ENCODE results near the gene CTU2. TPM values are rescaled to one million over a fixed set of nuclear protein-coding genes. Genes with fewer than 3 reads are reported as not detected.

CTU2 gene
- total and polyA plus RNA-seq, 10 of the 15 experiments (the other 5 are each of a cell fraction or from before 2014, with no cell fraction given), result 0.32 to 44.5 (median 18.2) TPM

DNA sequence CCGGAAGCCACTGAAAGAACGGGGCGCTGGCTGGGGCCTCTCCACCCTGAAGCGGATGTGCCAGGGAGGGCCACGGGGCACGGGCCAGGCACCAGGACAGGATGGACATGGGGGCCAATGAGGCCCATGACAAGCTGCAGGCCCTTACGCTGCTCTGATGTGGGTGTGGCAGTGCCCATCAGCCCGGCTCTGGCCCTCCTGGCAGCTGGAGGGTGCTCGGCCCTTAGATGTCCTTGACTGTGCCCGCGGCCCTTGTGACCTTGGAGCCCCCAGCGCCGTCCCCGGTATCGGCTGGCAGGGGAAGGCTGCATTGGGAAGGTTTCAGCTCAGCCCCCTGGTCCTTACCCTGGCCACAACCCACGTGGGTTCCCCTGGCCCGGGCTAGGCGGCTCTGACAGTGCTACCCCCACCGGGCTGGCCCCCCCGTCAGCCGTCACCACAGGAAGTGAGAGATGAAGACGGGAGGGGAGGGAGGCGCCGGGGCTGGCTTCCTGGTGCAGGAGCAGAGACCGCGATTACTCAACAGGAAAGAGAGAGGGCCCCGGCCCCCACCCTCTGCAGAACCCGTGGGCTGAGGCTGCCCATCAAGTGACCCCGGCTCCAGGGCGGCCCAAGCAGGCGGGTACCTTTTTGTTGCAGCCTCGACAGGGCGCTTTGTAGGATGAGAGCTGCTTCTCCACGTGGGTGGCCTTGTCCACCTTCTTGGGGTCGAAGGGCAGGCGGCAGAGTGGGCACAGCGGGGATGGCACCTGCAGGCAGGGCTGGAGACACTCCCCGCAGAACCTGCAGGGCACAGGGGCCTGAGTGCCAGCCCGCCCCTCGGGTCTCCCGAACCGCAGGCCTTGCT lies 5.4 kb upstream of the CTU2 start (continued):
- TF ChIP-seq, protein P1, sequence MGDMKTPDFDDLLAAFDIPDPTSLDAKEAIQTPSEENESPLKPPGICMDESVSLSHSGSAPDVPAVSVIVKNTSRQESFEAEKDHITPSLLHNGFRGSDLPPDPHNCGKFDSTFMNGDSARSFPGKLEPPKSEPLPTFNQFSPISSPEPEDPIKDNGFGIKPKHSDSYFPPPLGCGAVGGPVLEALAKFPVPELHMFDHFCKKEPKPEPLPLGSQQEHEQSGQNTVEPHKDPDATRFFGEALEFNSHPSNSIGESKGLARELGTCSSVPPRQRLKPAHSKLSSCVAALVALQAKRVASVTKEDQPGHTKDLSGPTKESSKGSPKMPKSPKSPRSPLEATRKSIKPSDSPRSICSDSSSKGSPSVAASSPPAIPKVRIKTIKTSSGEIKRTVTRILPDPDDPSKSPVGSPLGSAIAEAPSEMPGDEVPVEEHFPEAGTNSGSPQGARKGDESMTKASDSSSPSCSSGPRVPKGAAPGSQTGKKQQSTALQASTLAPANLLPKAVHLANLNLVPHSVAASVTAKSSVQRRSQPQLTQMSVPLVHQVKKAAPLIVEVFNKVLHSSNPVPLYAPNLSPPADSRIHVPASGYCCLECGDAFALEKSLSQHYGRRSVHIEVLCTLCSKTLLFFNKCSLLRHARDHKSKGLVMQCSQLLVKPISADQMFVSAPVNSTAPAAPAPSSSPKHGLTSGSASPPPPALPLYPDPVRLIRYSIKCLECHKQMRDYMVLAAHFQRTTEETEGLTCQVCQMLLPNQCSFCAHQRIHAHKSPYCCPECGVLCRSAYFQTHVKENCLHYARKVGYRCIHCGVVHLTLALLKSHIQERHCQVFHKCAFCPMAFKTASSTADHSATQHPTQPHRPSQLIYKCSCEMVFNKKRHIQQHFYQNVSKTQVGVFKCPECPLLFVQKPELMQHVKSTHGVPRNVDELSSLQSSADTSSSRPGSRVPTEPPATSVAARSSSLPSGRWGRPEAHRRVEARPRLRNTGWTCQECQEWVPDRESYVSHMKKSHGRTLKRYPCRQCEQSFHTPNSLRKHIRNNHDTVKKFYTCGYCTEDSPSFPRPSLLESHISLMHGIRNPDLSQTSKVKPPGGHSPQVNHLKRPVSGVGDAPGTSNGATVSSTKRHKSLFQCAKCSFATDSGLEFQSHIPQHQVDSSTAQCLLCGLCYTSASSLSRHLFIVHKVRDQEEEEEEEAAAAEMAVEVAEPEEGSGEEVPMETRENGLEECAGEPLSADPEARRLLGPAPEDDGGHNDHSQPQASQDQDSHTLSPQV (IDR thresholded peaks at IDR 0.05), result no peak
- TF ChIP-seq CHD4 (IDR thresholded peaks at IDR 0.05) (no peak), NR2F1 (conservative IDR thresholded peaks at IDR 0.05) (peak; percentile 92), GATAD2B (conservative IDR thresholded peaks at IDR 0.05; ENCODE audit: low read depth) (peak; percentile 94), ZNF217 (IDR thresholded peaks at IDR 0.05) (no peak), RAD21 (IDR thresholded peaks at IDR 0.05; ENCODE audit: insufficient read depth, low read depth, low read length) (no peak), POU2F2 (IDR thresholded peaks at IDR 0.05; ENCODE audit: borderline replicate concordance, low read depth, low read length) (no peak), E2F8 (IDR thresholded peaks at IDR 0.05; ENCODE audit: low read depth, partially characterized antibody) (no peak), LARP7 (IDR thresholded peaks at IDR 0.05) (no peak; the same call in 1 of the 2 replicates), CBX3 (IDR thresholded peaks at IDR 0.05; ENCODE audit: borderline replicate concordance, low read depth) (no peak), ZNF622 (IDR thresholded peaks at IDR 0.05) (no peak), TARDBP (IDR thresholded peaks at IDR 0.05; ENCODE audit: borderline replicate concordance) (no peak), CHD1 (IDR thresholded peaks at IDR 0.05; ENCODE audit: low read depth, low read length) (no peak), FOXM1 (IDR thresholded peaks at IDR 0.05; ENCODE audit: low read depth, low read length) (no peak), BMI1 (IDR thresholded peaks at IDR 0.05; ENCODE audit: borderline replicate concordance) (no peak), IKZF1 (conservative IDR thresholded peaks at IDR 0.05) (peak; percentile 93), ETV6 (conservative IDR thresholded peaks at IDR 0.05 in 1 of 2, IDR thresholded peaks at IDR 0.05 in 1 of 2; ENCODE audit: borderline replicate concordance in 1 of 2, low read depth in 1 of 2) (peak in 1 of 2 experiments; percentile 93; a peak in 2 of 4 replicates), PAX8 (IDR thresholded peaks at IDR 0.05) (no peak), PKNOX1 (IDR thresholded peaks at IDR 0.05) (peak; percentile 97)
- TF ChIP-seq, protein P2, sequence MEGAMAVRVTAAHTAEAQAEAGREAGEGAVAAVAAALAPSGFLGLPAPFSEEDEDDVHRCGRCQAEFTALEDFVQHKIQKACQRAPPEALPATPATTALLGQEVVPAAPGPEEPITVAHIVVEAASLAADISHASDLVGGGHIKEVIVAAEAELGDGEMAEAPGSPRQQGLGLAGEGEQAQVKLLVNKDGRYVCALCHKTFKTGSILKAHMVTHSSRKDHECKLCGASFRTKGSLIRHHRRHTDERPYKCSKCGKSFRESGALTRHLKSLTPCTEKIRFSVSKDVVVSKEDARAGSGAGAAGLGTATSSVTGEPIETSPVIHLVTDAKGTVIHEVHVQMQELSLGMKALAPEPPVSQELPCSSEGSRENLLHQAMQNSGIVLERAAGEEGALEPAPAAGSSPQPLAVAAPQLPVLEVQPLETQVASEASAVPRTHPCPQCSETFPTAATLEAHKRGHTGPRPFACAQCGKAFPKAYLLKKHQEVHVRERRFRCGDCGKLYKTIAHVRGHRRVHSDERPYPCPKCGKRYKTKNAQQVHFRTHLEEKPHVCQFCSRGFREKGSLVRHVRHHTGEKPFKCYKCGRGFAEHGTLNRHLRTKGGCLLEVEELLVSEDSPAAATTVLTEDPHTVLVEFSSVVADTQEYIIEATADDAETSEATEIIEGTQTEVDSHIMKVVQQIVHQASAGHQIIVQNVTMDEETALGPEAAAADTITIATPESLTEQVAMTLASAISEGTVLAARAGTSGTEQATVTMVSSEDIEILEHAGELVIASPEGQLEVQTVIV (IDR thresholded peaks at IDR 0.05; ENCODE audit: borderline replicate concordance, partially characterized antibody), result peak; percentile 57

Measured in GM12878 (cell line).